A549 (cell line): ENCODE data around the gene KCNH6. TPM values are rescaled to one million over a fixed set of nuclear protein-coding genes. Genes with fewer than 3 reads are reported as not detected.

Experiments
- ATAC-seq, 2 experiments: fragments of 200-7000 bp in 1 of 2; fragments of >200 bp in 1 of 2; cut with Nextera tagmentation in 1 of 2; cut with Tn5 transposase in 1 of 2; 3 replicates each; pipeline versions ENCODE4 v1.8.0 to v1.9.1; 2018 to 2020; ENCODE audit warnings: mild to moderate bottlenecking in 1 of 2, moderate library complexity in 1 of 2
- CTCF ChIA-PET: fragments of 300-600 bp; sonication (Branson Sonifier 250); formaldehyde crosslinking; extraction: SDS; loops from one replicate; lab custom pipeline; 2021; ENCODE audit warnings: antibody characterized with exemption, inconsistent platforms; lab: Yijun Ruan, JAX
- POLR2A ChIA-PET: fragments of 350-600 bp; formaldehyde crosslinking; extraction: SDS; loops from one replicate; lab custom pipeline; 2021; ENCODE audit warnings: antibody characterized with exemption, inconsistent platforms; lab: Yijun Ruan, JAX
- DNase-seq, 2 experiments: peaks; one replicate each; pipeline versions ENCODE4 v3.0.0 to v3.0.0-alpha.2; 2011 to 2016; ENCODE audit warnings: low read depth in 1 of 2, low spot score in 1 of 2
- FAIRE-seq: peaks from 2 replicates; lab custom pipeline; 2011; peaks lifted over from hg19 to GRCh38; lab: Jason Lieb, UNC
- H3K27ac ChIP-seq, 2 experiments: fragments of >200 bp; sonication (Bioruptor Twin); formaldehyde crosslinking; 3 replicates each; pipeline ENCODE4 v1.5.1; 2016 to 2017
- H3K4me1 ChIP-seq: fragments of >200 bp; sonication (Bioruptor Twin); formaldehyde crosslinking; 3 replicates; pipeline ENCODE4 v1.6.1; 2016
- H3K4me2 ChIP-seq: fragments of >200 bp; sonication (Bioruptor Twin); formaldehyde crosslinking; 3 replicates; pipeline ENCODE4 v1.6.1; 2016
- H3K4me3 ChIP-seq: fragments of >200 bp; sonication (Bioruptor Twin); formaldehyde crosslinking; 3 replicates; pipeline ENCODE4 v1.5.1; 2016
- H3K9me3 ChIP-seq: fragments of >200 bp; sonication (Bioruptor Twin); formaldehyde crosslinking; 3 replicates; pipeline ENCODE4 v1.6.1; 2016
- ATOH8 ChIP-seq: fragments of 250-450 bp; sonication (Bioruptor Pico); IDR thresholded peaks from 2 replicates; pipeline ENCODE4 v1.5.0; 2020; ENCODE audit warnings: low read depth, mild to moderate bottlenecking, moderate library complexity
- BHLHE40 ChIP-seq: IDR thresholded peaks from 2 replicates; pipeline ENCODE4 v1.6.1; 2012; ENCODE audit warnings: low read depth, low read length, inconsistent platforms
- E2F6 ChIP-seq: IDR thresholded peaks from 2 replicates; pipeline ENCODE4 v1.6.1; 2012; ENCODE audit warnings: low read depth, borderline replicate concordance
- JUN ChIP-seq, 2 experiments: fragments of >200 bp; sonication (Bioruptor Twin); formaldehyde crosslinking; IDR thresholded peaks; 2 replicates in 1 of 2; 3 replicates in 1 of 2; pipeline ENCODE4 v1.6.1; 2016 to 2017
- JUNB ChIP-seq: fragments of >200 bp; sonication (Bioruptor Twin); formaldehyde crosslinking; IDR thresholded peaks from 2 replicates; pipeline ENCODE4 v1.6.1; 2016
- MAFK ChIP-seq: fragments of 450-650 bp; IDR thresholded peaks from 2 replicates; pipeline ENCODE4 v1.6.1; 2014; ENCODE audit not compliant: partially characterized antibody
- MAZ ChIP-seq: fragments of 150-350 bp; IDR thresholded peaks from 2 replicates; pipeline ENCODE4 v1.6.1; 2014; ENCODE audit warnings: antibody characterized with exemption, low read depth, low read length, borderline replicate concordance
- PHF8 ChIP-seq: fragments of 200-600 bp; sonication (generic); IDR thresholded peaks from 2 replicates; pipeline ENCODE4 v1.6.1; 2016; ENCODE audit warnings: low read depth, mild to moderate bottlenecking, antibody characterized with exemption, moderate library complexity, borderline replicate concordance
- POLR2A ChIP-seq: IDR thresholded peaks from 2 replicates; pipeline ENCODE4 v1.6.1; 2012; ENCODE audit warnings: mild to moderate bottlenecking, low read length
- TFCP2L1 ChIP-seq: fragments of 250-450 bp; sonication (Bioruptor Pico); IDR thresholded peaks from 2 replicates; pipeline ENCODE4 v1.5.0; 2021; ENCODE audit warnings: mild to moderate bottlenecking
- ZFP36 ChIP-seq: fragments of 450-650 bp; IDR thresholded peaks from 2 replicates; pipeline ENCODE4 v1.6.1; 2014; ENCODE audit warnings: borderline replicate concordance; ENCODE audit not compliant: partially characterized antibody
- ZSCAN20 ChIP-seq: fragments of 250-450 bp; sonication (Bioruptor Pico); IDR thresholded peaks from 2 replicates; pipeline ENCODE4 v1.8.0; 2022; ENCODE audit warnings: mild to moderate bottlenecking, moderate library complexity
- WGBS: methylation state at CpG from one replicate; pipeline ENCODE4 v1.1.6; 2017; ENCODE audit errors: missing lambda C conversion rate; 5-methylcytosine and 5-hydroxymethylcytosine counted together
- polyA plus RNA-seq, 4 experiments: library from polyadenylated mRNA; depleted of rRNA in 3 of 4; stranded (reverse); fragments of >200 nt; fragmentation: RNase III in 1 of 4; extraction: RNeasy Plus Mini Kit Qiagen cat#74134 plus additional on column Dnase treatment in 1 of 4; gene quantifications; 2 replicates in 3 of 4; 3 replicates in 1 of 4; pipeline ENCODE4 v1.2.3, GENCODE V29; 2011 to 2017
- TF ChIP-seq, protein P1 (sequence below): fragments of 200-600 bp; sonication (generic); IDR thresholded peaks from 2 replicates; pipeline ENCODE4 v1.6.1; 2016; ENCODE audit warnings: antibody characterized with exemption, mild to moderate bottlenecking, moderate library complexity

KCNH6 gene
- polyA plus RNA-seq, 2 of the 4 experiments (the other 2 are of a cell fraction), result not detected

GRCh38 chr17:63524051-63524450, 893 bp downstream of the KCNH6 start (continued):
- no peak for TF ChIP-seq ATOH8 (CRISPR knock-in tag)
- TF ChIP-seq ZSCAN20 (CRISPR knock-in tag), result no peak
- no peak for TF ChIP-seq JUNB
- TF ChIP-seq PHF8, result no peak

DNA sequence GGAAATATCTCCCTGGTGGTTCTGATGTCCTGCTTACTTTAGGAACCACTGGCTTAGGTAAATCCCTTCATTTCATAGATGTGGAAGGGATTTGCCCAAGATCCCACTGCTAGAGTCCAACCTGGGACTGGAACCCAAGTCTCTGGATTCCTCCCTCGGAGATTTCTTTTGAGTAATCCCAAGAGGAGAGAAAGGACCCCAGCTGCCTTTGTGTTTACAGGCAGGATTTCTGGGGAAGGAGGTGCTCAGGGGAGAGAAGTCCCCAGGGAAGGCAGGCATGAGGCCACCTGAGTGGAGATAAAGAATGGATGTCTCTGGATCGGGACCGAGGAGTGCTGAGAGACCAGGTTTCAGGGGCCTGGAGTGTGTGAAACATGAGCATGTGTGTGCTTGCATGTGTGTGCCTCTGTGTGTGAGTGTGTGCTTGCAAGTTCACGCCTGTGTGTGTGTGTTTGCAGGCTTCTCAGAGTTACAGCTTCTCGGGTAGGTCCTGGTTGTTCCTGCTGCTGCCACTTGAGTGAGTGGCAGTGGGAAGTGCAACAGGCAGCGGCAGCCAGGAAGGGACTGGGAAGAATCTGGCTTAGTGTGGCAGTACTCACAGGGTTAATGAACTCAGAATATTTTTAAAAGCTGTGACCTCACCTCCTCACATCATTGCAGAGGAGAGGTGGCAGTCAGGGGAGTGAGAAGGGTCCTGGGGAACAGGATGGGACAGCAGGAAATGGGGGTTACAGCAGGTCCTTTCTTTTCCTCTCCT, 2.2 kb downstream of the KCNH6 start:
- no peak overlapping the region for H3K27ac ChIP-seq
- FAIRE-seq (no peak), DNase-seq (no peak)
- H3K4me1 ChIP-seq, result peaks cover 9% of the 10 kb centered on the region
- POLR2A ChIA-PET, result no interaction called here
- 27% methylated on average over 6 of the region's 6 CpGs for WGBS
- H3K9me3 ChIP-seq, result no peaks in the 10 kb centered on the region
- CTCF ChIA-PET, result interaction anchor here (0.9 to 3.4 kb wide), 5 partner anchors 11 to 97 kb away, joined by 3 to 17 read pairs (median 3); partner anchors contain the start of gene MAP3K3
- H3K4me2 ChIP-seq, result no peak overlapping the region
- TF ChIP-seq TFCP2L1 (CRISPR knock-in tag) (no peak), POLR2A (no peak), BHLHE40 (no peak), E2F6 (no peak), JUN (IDR thresholded peaks at IDR 0.05) (no peak)
- TF ChIP-seq, all 56 proteins: peak for 0
- no peak overlapping the region for H3K4me3 ChIP-seq
- ATAC-seq, result no peak

DNA sequence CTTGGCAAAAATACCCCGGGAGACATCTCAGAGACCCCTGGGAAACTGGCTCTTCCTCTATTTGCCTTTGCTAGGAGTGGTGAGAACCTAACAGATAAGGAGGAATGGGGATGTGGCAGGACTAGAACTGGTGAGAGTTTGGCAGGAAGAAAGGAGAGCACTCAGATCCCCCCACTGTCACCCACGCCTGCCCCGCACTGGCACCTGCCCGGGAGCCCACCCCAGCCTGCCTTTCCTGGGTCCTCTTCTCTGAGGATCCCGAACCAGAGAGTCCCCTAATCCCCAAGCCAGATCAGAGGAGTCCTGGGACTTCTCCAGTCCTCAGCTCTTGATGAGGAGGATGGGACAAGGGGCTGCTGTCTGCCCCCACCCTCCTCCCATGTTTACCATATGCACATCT, 3.7 kb downstream of the KCNH6 start:
- ATAC-seq, result no peak
- H3K9me3 ChIP-seq, result no peaks in the 10 kb centered on the region
- CTCF ChIA-PET, result interaction anchor here (1.2 to 3.4 kb wide), 3 partner anchors 10 to 854 kb away, joined by 3 to 17 read pairs (median 4); no protein-coding TSS in a partner anchor
- TF ChIP-seq, protein P1, sequence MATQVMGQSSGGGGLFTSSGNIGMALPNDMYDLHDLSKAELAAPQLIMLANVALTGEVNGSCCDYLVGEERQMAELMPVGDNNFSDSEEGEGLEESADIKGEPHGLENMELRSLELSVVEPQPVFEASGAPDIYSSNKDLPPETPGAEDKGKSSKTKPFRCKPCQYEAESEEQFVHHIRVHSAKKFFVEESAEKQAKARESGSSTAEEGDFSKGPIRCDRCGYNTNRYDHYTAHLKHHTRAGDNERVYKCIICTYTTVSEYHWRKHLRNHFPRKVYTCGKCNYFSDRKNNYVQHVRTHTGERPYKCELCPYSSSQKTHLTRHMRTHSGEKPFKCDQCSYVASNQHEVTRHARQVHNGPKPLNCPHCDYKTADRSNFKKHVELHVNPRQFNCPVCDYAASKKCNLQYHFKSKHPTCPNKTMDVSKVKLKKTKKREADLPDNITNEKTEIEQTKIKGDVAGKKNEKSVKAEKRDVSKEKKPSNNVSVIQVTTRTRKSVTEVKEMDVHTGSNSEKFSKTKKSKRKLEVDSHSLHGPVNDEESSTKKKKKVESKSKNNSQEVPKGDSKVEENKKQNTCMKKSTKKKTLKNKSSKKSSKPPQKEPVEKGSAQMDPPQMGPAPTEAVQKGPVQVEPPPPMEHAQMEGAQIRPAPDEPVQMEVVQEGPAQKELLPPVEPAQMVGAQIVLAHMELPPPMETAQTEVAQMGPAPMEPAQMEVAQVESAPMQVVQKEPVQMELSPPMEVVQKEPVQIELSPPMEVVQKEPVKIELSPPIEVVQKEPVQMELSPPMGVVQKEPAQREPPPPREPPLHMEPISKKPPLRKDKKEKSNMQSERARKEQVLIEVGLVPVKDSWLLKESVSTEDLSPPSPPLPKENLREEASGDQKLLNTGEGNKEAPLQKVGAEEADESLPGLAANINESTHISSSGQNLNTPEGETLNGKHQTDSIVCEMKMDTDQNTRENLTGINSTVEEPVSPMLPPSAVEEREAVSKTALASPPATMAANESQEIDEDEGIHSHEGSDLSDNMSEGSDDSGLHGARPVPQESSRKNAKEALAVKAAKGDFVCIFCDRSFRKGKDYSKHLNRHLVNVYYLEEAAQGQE, result no peak
- TF ChIP-seq, all 56 proteins: peak for 0
- no peak overlapping the region for H3K4me2 ChIP-seq
- no peak overlapping the region for H3K4me3 ChIP-seq
- POLR2A ChIA-PET, result no interaction called here
- WGBS, result 12% methylated on average over 5 of the region's 5 CpGs
- H3K27ac ChIP-seq, result no peak overlapping the region
- H3K4me1 ChIP-seq, result no peaks in the 10 kb centered on the region
- DNase-seq (no peak), FAIRE-seq (no peak)

DNA sequence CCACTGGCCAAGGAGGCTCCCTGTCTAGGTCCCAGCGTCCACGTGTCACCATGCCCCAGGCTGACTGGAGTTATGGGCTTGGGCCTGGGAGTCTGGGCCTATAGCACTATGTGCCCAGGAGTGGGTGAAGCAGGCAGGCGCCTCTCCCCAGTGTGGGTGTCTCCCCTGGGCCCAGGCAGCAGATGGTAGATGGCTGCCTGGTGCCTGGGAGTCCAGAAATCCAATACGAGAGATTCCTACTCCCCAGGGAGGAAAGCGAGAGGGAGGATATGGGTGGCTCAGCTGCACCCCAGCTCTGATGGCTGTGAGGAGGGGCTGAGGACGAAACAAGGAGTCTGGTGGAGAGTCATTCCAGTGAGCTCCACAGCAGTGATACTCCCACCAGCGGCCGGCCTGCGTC, 5.0 kb downstream of the KCNH6 start:
- POLR2A ChIA-PET, result no interaction called here
- no peak for FAIRE-seq
- ATAC-seq, result no peak
- H3K4me1 ChIP-seq, result no peaks in the 10 kb centered on the region
- TF ChIP-seq MAZ (no peak), ZFP36 (no peak), MAFK (no peak)
- TF ChIP-seq, all 56 proteins: peak for 0
- no peak overlapping the region for H3K4me3 ChIP-seq
- CTCF ChIA-PET, result interaction anchor here (0.8 to 1.6 kb wide), 2 partner anchors 16 to 88 kb away, joined by 3 to 4 read pairs; no protein-coding TSS in a partner anchor
- WGBS, result 46% methylated on average over 9 of the region's 9 CpGs
- no peaks in the 10 kb centered on the region for H3K9me3 ChIP-seq
- DNase-seq, result no peak
- H3K4me2 ChIP-seq, result no peak overlapping the region
- no peak overlapping the region for H3K27ac ChIP-seq
